Left ventricle myocardium inferior (tissue), 1 donor: ENCODE results near the gene SNRNP200. TPM values are rescaled to one million over a fixed set of nuclear protein-coding genes. Genes with fewer than 3 reads are reported as not detected.
"Not testable (repeated sequence)": the region's sequence is repeated elsewhere in the genome, so short reads cannot be mapped to it uniquely, and the experiment has no call there.

Source experiments
- DNase-seq: peaks from one replicate; pipeline ENCODE4 v3.0.0-alpha.2; 2020
- H3K27ac ChIP-seq: fragments of 200-600 bp; replicated peaks from 2 replicates; pipeline ENCODE4 v1.8.0; 2021
- H3K27me3 ChIP-seq: fragments of 200-600 bp; 2 replicates; pipeline ENCODE4 v1.8.0; 2021; ENCODE audit warnings: low read depth
- H3K36me3 ChIP-seq: fragments of 200-600 bp; 2 replicates; pipeline ENCODE4 v1.8.0; 2021
- H3K4me1 ChIP-seq: fragments of 200-600 bp; 2 replicates; pipeline ENCODE4 v1.8.0; 2021
- H3K4me3 ChIP-seq: fragments of 200-600 bp; 2 replicates; pipeline ENCODE4 v1.8.0; 2021; ENCODE audit warnings: mild to moderate bottlenecking, moderate library complexity
- H3K9me3 ChIP-seq: fragments of 200-600 bp; replicated peaks from 2 replicates; pipeline ENCODE4 v1.8.0; 2021
- intact Hi-C: fragments of 100-400 bp; cut with micrococcal nuclease; formaldehyde crosslinking; loops from one replicate; pipeline ENCODE4 v1.11.0; 2022
- total RNA-seq: library from RNA; stranded (reverse); fragmentation: NEBNext Ultra II Directional; extraction: Animal tissue kit (Norgen Biotek cat#: 25700); gene quantifications from one replicate; pipeline ENCODE4 v1.2.1, GENCODE V29; 2021
- TF ChIP-seq, protein P1 (sequence below): fragments of 200-600 bp; IDR thresholded peaks from 2 replicates; pipeline ENCODE4 v1.8.0; 2021; ENCODE audit warnings: antibody characterized with exemption, mild to moderate bottlenecking, borderline replicate concordance
- donor health status: DM: no; HTN: yes; CAD: no; lungs with severe emphysema.

Gene SNRNP200
- total RNA-seq, 1 donor from 2014 or later, result 54.8 TPM

DNA sequence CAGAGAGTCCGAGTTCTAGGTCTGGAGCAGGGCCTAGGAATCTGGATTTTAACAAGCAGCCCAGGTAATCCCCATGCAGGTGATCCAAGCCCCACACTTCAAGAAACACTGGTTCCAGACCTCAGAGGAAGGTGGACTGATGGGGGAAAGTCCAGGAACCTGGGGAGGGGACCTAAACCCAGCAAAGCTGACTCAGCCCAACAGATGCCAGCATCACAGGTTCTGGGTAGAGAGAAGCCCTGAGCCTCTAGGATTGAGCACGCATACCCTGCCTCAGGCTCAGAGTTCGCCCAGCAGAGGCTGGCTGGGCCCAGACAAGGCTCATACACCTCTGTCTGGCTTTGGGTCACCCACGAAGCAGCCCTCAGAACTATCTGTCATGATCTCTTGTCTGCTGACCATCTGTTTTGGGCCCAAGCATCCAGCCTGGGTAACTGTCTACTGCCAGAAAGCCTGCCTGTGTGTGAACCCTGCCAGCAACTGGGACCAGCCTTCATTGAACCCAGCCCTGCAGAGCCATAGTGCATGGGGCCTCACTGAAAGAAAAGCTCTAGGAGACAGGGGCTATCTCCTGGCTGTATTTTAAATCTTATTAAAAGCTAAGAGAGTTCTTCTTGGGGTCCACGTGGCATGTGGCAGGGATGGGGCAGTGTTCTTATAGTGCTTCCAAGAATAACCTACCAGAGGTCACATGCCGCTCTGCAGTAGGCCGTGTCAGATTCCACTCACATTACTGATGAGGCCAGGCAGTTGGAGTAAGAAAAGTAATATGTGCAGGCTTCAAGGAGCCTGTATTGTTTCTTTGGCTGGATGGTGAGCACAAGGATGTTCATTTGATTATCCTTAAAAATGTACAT, 47.0 kb downstream of the SNRNP200 start:
- intact Hi-C loops, result no loop called here
- peaks cover 100% of the 10 kb centered on the region for H3K4me1 ChIP-seq

DNA sequence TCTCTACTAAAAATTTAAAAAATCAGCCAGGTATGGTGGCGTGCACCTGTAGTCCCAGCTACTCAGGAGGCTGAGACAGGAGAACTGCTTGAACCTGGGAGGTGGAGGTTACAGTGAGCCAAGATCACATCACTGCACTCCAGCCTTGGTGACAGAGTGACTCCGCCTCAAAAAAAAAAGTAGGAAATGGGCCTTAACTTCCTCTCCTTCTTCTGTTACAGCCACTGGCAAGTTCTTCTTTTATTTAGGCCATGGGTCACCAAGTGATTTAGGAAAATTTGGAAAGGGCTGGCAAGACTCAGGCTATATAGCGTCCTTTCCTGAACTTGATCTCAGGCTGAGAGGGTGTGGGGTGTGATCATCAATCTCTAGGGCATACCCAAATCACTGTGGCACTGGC, 47.6 kb downstream of the SNRNP200 start:
- DNase-seq, H3K9me3 ChIP-seq, intact Hi-C loops, H3K27me3 ChIP-seq: not testable (repeated sequence)
- Histone ChIP-seq H3K4me1 (peaks cover 100% of the 10 kb centered on the region), H3K4me3 (peak overlapping the region; percentile 53), H3K36me3 (peaks cover 57% of the 10 kb centered on the region), H3K27ac (peak overlapping the region; percentile 96)

More for the DNA sequence above, 47.0 kb downstream of the SNRNP200 start:
- Histone ChIP-seq H3K36me3 (peaks cover 55% of the 10 kb centered on the region), H3K4me3 (peak overlapping the region; percentile 53), H3K9me3 (no peaks in the 10 kb centered on the region), H3K27me3 (no peaks in the 10 kb centered on the region), H3K27ac (peak overlapping the region; percentile 96)
- DNase-seq, result no peak
- TF ChIP-seq, protein P1, sequence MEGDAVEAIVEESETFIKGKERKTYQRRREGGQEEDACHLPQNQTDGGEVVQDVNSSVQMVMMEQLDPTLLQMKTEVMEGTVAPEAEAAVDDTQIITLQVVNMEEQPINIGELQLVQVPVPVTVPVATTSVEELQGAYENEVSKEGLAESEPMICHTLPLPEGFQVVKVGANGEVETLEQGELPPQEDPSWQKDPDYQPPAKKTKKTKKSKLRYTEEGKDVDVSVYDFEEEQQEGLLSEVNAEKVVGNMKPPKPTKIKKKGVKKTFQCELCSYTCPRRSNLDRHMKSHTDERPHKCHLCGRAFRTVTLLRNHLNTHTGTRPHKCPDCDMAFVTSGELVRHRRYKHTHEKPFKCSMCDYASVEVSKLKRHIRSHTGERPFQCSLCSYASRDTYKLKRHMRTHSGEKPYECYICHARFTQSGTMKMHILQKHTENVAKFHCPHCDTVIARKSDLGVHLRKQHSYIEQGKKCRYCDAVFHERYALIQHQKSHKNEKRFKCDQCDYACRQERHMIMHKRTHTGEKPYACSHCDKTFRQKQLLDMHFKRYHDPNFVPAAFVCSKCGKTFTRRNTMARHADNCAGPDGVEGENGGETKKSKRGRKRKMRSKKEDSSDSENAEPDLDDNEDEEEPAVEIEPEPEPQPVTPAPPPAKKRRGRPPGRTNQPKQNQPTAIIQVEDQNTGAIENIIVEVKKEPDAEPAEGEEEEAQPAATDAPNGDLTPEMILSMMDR, result no peak

GRCh38 chr2:96256611-96257113, 48.7 kb downstream of the SNRNP200 start:
- TF ChIP-seq, protein P1, result no peak
- no peak for DNase-seq
- H3K4me1 ChIP-seq, result peaks cover 100% of the 10 kb centered on the region
- no peaks in the 10 kb centered on the region for H3K27me3 ChIP-seq
- H3K4me3 ChIP-seq, result peak overlapping the region; percentile 53
- no peaks in the 10 kb centered on the region for H3K9me3 ChIP-seq
- peak overlapping the region; percentile 96 for H3K27ac ChIP-seq
- H3K36me3 ChIP-seq, result peaks cover 59% of the 10 kb centered on the region
- intact Hi-C loops, result no loop called here

DNA sequence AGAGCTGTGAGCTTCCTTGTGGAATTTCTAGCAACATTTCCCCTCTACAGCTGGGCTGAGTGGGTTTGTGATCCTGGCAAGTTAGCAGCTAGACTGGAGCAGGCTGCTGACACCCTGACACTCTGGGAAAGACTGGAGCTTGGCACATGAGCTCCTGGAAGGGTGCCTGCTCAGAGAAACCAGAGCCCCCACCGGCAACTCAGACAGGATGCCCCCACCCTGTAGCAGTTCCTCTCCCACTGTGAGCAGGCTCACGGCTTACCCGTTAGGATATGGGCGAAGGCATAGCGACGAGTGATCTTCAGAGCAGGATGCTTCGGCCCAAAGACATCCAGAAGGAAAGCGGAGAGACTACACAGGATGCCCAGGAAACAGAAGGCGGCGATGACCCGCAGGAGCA, 50.8 kb downstream of the SNRNP200 start:
- H3K27me3 ChIP-seq, result no peaks in the 10 kb centered on the region
- H3K27ac ChIP-seq, result peak overlapping the region; percentile 96
- TF ChIP-seq, protein P1, result no peak
- intact Hi-C loops, result no loop called here
- peaks cover 57% of the 10 kb centered on the region for H3K36me3 ChIP-seq
- peaks cover 100% of the 10 kb centered on the region for H3K4me1 ChIP-seq
- H3K9me3 ChIP-seq, result no peaks in the 10 kb centered on the region
- peak overlapping the region; percentile 7 for H3K4me3 ChIP-seq
- DNase-seq, result peak; percentile 40

DNA sequence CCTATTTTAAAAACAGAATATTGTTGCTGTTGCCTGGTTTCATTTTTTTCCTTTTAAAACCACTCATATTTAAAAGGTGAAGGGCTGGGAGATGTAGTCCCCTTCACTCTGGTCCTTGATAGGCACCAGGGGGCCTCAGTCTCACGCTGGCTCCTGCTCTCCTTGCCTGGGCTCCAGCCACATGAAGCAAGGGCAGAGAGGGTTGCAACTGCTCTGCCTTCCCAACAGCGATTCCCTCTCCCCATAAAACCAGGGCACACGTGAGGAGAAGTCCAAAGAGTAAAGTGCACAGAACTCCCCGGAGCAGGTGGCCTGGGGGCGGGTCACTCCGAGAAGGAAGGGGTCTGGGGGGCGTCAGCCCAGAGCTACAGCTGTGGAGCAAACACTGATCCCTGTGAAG, 52.3 kb downstream of the SNRNP200 start:
- H3K27ac ChIP-seq, result peak overlapping the region; percentile 96
- intact Hi-C loops, result no loop called here
- no peak for DNase-seq
- peaks cover 90% of the 10 kb centered on the region for H3K4me1 ChIP-seq
- no peak overlapping the region for H3K4me3 ChIP-seq
- H3K27me3 ChIP-seq, result no peaks in the 10 kb centered on the region
- H3K36me3 ChIP-seq, result peaks cover 57% of the 10 kb centered on the region
- no peaks in the 10 kb centered on the region for H3K9me3 ChIP-seq
- TF ChIP-seq, protein P1, result peak; percentile 40

GRCh38 chr2:96252526-96252925, 52.8 kb downstream of the SNRNP200 start:
- Histone ChIP-seq H3K36me3 (peaks cover 57% of the 10 kb centered on the region), H3K9me3 (no peaks in the 10 kb centered on the region), H3K27ac (peak overlapping the region; percentile 96), H3K4me3 (no peak overlapping the region), H3K4me1 (peaks cover 85% of the 10 kb centered on the region), H3K27me3 (no peaks in the 10 kb centered on the region)
- TF ChIP-seq, protein P1, result no peak
- intact Hi-C loops, result no loop called here
- no peak for DNase-seq
